NCI-H2107 (cell line): Measurements from ENCODE around the gene PPP1R2B.

Experiments
- DNase-seq: peaks from one replicate; lab custom pipeline; 2025; lab: John Stamatoyannopoulos, UW

Gene PPP1R2B

GRCh38 chr5:156879665-156880285, 29.7 kb downstream of the PPP1R2B start:
- DNase-seq, result peak; percentile 45

GRCh38 chr5:156883316-156883875, 33.3 kb downstream of the PPP1R2B start:
- DNase-seq, result no peak

DNA sequence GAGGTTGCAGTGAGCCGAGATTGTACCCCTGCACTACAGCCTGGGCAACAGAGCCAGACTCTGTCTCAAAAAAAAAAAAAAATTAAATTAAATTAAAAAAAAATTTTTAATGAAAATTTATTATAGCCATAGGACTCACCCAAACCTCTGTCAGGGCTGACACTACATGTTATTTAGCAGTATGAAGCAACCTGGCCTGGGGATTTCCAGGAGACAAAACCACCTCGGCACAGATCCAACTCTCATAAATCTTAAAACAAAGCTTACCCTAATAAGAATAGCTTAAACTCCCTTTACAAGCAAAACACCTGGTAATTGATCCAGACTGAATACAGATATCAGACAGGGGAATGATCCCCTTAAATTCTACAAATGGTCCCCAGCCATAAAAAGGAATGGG, 38.4 kb downstream of the PPP1R2B start:
- no peak for DNase-seq

- no peak for DNase-seq
These were observed 42.1 kb downstream of the PPP1R2B start for GRCh38 chr5:156892223-156892622.

DNA sequence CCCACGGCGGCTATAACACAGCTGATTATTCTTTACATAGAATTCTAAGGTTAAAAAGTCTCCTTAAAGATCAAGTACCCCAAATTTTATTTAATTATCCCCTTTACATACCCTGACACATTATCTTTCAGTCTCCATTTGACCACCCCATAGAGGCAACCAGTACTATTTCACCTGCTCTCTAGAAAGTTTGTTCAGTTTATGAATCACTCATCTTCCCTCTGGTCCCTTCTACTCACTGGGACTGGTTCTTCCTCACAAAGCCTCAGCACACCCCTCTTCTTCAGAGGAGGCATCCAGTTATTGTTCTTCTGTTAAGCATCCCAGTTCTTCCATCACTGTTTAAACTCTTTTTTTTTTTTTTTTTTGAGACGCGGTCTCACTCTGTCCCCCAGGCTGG, 42.8 kb downstream of the PPP1R2B start:
- DNase-seq, result no peak

DNA sequence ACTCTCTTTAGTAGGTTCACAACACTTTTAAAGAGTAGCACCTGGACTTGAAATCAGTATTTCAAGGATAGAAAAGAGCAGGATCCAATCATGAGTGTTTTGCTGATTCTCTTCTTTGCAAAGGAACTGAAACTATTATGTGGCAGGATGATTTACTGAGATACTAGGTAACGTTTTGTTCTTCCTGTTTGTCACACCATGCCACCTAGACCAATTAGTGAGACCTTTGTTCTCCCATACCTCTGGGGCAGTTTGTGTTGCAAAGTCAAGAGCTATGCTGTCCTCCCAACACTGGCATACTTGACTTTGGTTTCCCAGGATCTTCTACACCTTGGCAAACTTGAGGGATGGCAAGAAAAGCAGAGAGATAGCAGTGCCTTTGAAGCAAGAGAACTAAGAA, 43.4 kb downstream of the PPP1R2B start:
- DNase-seq, result no peak

DNA sequence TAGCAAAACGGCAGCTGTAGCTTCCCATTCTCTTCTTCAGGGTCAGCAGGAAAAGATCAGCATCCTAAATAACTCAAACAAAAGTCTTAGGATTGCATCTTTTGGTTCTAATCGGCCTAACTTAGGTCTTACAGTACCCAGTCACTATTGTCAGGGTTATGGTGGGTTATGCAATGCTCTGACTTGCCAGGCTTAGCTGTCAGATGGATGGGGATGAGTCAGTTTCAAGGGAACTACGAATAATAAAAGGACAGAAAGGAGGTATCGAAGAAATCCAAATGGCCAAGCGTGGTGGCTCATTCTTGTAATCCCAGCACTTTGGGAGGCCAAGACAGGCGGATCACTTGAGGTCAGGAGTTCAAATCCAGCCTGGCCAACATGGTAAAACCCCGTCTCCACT, 46.5 kb downstream of the PPP1R2B start:
- no peak for DNase-seq
